Brain pericyte (primary cell): ENCODE measurements around the gene POLN.

Experiments
- DNase-seq: peaks from one replicate; pipeline ENCODE4 v3.0.0-alpha.2; 2012; ENCODE audit warnings: low read depth, low spot score

Gene POLN

GRCh38 chr4:2116687-2117400 lies 125.1 kb downstream of the POLN start:
- no peak for DNase-seq

- no peak for DNase-seq
These were observed 136.4 kb downstream of the POLN start for GRCh38 chr4:2105559-2105958.

- no peak for DNase-seq
These were observed 137.2 kb downstream of the POLN start for GRCh38 chr4:2104556-2105345.

- DNase-seq: no peak
These were observed 137.9 kb downstream of the POLN start for GRCh38 chr4:2103843-2104547.

GRCh38 chr4:2103127-2103842 lies 138.6 kb downstream of the POLN start:
- no peak for DNase-seq

GRCh38 chr4:2102045-2102883 lies 139.7 kb downstream of the POLN start:
- no peak for DNase-seq

- no peak for DNase-seq
These were observed 140.4 kb downstream of the POLN start for GRCh38 chr4:2101346-2102044.

GRCh38 chr4:2096073-2096609 lies 145.8 kb downstream of the POLN start:
- DNase-seq: no peak

GRCh38 chr4:2095236-2096072 lies 146.5 kb downstream of the POLN start:
- no peak for DNase-seq

- DNase-seq: no peak
These were observed 147.4 kb downstream of the POLN start for GRCh38 chr4:2094545-2094944.

GRCh38 chr4:2093265-2093664 lies 148.7 kb downstream of the POLN start:
- DNase-seq: no peak

- DNase-seq: no peak
These were observed 149.3 kb downstream of the POLN start for GRCh38 chr4:2092669-2093053.

GRCh38 chr4:2091990-2092668 lies 149.8 kb downstream of the POLN start:
- DNase-seq: no peak

- no peak for DNase-seq
These were observed 151.3 kb downstream of the POLN start for GRCh38 chr4:2090642-2091041.

- DNase-seq: no peak
These were observed 152.7 kb downstream of the POLN start for GRCh38 chr4:2089222-2089621.

- DNase-seq: no peak
These were observed 154.8 kb downstream of the POLN start for GRCh38 chr4:2087170-2087569.

- no peak for DNase-seq
These were observed 156.4 kb downstream of the POLN start for GRCh38 chr4:2085496-2085901.

- DNase-seq: no peak
These were observed 157.6 kb downstream of the POLN start for GRCh38 chr4:2084316-2084715.

- no peak for DNase-seq
These were observed 158.1 kb downstream of the POLN start for GRCh38 chr4:2083826-2084160.
